GM21515 (cell line): ENCODE data around the gene PRDM5.

Experiments used
- ATAC-seq: cut with Tn5 transposase; IDR thresholded peaks from one replicate; pipeline ENCODE4 v1.9.1; 2021; ENCODE audit not compliant: unreplicated experiment

The PRDM5 gene

DNA sequence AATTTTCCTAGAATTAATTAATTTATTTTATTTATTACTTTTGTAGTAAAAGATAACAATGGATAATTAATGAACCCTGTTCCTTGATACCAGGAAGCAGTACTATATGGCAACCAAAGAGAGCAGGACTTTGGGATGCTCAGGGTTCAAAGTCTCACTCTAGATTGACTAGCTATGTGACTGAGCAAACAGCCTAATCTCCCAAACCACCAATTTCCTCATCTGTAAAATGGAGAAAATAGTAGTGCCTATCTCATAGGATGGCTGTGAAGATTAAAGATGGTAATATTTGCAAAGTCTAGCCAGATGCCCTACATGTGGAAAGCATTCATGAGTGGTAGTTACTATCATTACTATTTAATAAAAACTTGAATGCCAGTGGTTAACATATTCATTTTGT, 97.6 kb downstream of the PRDM5 start:
- ATAC-seq: no peak

DNA sequence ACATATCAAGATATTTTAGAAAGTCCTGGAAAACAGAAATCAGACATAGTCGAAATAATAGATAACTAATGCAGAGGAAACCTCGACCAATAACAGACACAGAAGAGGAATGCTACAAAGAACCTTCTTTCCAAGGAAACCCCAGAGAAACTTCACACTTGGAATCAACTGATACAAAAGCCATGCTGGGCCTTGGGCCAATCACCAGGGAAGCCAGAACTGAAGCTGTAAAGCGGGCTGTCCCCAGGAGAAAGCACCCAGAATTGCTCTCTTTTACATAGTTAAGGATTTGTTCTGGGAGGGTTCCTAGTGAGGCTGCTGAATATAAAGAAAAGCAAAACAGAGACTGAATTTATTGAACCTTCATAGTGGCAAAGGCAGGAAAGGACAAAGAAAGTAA, 100.5 kb downstream of the PRDM5 start:
- ATAC-seq: no peak

GRCh38 chr4:120821029-120821428, 101.5 kb downstream of the PRDM5 start:
- ATAC-seq: no peak

DNA sequence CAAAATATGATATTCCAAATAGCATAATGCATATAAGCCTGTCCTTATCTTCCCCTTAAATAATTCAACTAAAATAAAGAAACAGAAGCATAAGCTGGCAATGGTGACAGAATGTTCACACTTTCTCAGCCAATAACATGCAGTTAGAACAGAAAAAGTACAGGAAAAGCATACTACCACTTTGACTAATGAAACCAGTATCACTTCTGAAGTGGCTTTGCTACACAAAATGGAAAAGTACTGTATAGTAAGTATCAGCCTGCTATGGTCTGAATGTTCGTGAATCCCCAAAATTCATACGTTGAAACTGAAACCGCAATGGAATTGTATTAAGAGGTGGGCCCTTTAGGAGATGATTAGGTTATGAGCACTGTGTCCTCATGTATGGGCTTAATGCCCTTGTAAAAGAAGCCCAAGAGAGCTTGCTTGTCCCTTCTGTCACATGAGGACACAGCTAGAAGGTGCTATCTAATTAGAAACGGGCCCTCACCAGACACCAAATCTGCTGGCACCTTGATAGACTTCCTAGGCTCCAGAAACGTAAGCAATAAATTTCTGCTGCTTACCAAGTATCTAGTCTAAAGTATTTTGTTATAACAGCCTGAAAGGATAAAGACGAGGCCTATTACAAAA, 102.6 kb downstream of the PRDM5 start:
- peak; percentile 63 for ATAC-seq

GRCh38 chr4:120816296-120816965, 106.1 kb downstream of the PRDM5 start:
- no peak for ATAC-seq

GRCh38 chr4:120815361-120815760, 107.2 kb downstream of the PRDM5 start:
- no peak for ATAC-seq

GRCh38 chr4:120814886-120815285, 107.6 kb downstream of the PRDM5 start:
- ATAC-seq: no peak

DNA sequence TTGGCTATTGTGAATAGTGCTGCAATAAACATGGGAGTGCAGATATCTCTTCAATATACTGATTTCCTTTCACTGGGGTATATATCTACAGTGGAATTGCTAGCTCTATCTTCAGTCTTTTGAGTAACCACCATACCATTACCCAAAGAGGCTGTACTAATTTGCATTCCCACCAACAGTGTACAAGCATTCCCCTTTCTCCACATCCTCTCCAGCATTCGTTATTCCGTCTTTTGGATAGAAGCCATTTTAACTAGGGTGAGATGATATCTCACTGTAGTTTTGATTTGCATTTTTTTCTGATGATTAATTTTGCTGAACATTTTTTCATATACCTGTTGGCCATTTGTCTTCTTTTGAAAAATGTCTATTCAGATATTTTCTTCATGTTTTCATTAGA, 110.3 kb downstream of the PRDM5 start:
- no peak for ATAC-seq

- ATAC-seq: no peak
These were observed 113.0 kb downstream of the PRDM5 start for GRCh38 chr4:120809518-120809917.

DNA sequence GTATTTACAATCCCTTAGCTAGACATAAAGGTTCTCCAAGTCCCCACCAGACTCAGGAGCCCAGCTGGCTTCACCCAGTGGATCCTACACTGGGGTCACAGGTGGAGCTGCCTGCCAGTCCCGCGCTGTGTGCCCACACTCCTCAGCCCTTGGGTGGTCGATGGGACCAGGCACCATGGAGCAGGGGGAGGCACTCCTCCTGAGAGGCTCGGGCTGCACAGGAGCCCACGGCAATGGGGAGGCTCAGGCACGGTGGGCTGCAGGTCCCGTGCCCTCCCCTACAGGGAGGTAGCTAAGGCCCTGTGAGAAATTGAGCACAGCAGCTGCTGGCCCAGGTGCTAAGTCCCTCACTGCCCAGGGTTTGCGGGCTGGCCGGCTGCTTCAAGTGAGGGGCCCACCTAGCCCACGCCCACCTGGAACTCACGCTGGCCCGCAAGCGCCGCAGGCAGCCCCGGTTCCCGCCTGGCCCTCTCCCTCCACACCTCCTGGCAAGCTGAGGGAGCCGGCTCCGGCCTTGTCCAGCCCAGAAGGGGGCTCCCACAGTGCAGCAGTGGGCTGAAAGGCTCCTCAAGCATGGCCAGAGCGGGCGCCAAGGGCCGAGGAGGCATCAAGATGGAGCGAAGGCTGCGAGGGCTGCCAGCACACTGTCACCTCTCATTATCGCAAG, 113.9 kb downstream of the PRDM5 start:
- no peak for ATAC-seq

- no peak for ATAC-seq
These were observed 121.3 kb downstream of the PRDM5 start for GRCh38 chr4:120801137-120801758.

GRCh38 chr4:120798570-120798969, 124.0 kb downstream of the PRDM5 start:
- no peak for ATAC-seq

- no peak for ATAC-seq
These were observed 126.3 kb downstream of the PRDM5 start for GRCh38 chr4:120796271-120796670.

DNA sequence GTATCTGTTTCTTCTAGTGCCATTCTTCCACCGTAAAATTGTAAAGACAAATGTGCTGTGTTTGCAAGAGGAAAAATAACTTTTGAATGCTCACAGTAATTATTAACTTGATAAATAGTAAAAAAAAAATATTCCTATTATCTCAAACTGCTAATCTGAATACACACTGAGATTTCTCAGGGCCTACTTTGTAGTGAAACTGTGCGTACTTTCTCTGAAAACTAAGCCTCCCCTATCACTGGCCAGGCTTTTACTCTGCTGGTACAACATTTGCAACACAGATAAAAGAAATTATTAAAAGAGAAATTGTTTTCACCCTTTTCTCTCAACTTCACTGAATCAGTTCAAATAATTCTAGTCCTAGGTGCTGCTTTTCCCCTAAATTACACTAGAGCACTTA, 137.3 kb downstream of the PRDM5 start:
- ATAC-seq: no peak

DNA sequence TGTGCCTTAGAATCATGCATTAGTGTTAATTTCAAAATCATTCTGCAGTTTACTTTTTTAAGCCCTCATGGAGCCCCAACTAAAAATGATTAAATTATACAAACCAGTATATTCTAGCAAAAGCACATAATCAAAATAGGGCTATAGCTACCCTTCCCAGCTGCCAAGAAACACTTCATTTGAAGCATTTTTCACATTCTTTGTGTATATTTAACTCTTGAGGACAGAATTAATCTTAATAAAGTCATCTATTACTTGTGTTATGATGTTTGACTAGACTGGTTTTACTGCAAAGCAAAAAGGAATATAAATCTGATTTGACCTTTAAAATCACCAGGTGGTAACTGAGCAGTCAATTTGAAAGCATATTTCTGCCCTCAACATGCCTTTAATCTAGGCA, 145.1 kb downstream of the PRDM5 start:
- no peak for ATAC-seq

- no peak for ATAC-seq
These were observed 147.1 kb downstream of the PRDM5 start for GRCh38 chr4:120775431-120775830.

DNA sequence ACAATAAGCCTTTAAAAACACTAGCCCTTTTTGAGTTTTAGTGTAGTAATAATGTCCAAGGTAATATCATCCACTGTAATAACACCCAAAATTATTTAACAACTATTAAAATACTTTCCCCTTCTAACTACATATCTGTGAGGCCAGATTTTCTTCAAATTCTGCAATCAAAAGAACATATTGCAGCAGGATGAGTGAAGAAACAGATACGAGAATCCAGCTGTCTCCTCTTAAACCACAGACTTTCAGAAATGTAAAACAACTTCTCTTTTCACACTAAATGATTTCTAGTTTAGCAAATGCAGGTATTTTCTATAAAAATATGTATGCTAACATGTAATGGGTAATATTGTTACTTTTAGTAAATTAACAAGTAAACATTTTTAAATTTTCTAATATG, 148.9 kb downstream of the PRDM5 start:
- peak; percentile 63 for ATAC-seq

DNA sequence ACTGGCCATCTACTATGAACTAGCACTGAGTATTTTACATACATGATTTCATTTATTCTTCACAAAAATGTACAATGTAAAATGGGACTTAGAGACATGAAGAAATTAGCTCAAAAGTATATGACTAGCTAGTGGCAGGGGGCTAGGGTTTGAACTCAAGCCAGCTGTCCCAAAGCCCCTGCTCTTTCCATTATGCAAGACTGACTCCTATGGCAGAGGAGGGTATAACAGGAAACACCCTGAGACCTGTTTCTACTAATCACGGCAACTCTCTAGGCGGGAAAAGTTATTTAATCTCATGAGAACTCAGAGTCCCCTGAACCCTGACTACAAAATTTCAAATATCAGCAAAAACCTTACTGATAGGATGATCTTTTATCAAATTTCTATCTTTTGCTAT, 150.6 kb downstream of the PRDM5 start:
- no peak for ATAC-seq

- ATAC-seq: no peak
These were observed 151.6 kb downstream of the PRDM5 start for GRCh38 chr4:120770897-120771296.

DNA sequence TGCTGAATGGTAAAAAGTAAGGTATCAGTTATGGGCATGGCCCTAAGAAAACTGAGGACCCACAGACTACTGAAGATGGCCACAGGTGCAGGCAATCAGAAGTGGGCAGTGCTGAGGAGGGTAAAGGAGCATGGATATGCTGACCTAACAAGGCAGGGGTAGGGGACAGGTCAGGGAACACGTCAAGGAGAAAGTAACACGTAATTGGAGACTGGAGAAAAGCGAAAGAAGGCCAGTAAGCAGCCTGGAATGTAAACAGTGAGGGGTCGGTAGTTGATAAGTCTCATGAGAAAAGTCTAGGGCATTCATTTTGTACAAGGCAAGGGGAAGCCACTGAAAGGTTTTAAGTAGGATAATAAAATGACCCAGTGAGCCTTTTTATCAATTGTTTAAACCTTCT, 153.3 kb downstream of the PRDM5 start:
- no peak for ATAC-seq

GRCh38 chr4:120765260-120765680, 157.3 kb downstream of the PRDM5 start:
- no peak for ATAC-seq

- no peak for ATAC-seq
These were observed 158.9 kb downstream of the PRDM5 start for GRCh38 chr4:120763650-120764049.
